Measurements from ENCODE around the gene UFSP2.

DNA sequence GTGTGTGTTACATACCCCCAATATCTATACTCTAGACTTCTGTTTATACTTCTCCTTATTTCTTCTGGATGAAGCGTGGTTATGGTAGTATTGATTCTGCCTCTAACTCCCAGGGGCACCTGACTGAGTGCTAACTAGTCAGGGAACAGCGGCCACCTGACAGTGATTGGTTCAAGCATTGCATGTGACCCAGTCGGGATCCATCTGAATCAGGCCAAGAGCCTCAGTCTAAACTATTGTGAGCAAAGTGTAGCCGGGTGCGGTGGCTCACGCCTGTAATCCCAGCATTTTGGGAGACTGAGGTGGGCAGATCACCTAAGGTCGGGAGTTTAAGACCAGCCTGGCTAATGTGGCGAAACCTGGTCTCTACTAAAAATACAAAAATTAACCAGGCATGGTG is 35.8 kb upstream of the UFSP2 start:
- TF ChIP-seq, protein P1, sequence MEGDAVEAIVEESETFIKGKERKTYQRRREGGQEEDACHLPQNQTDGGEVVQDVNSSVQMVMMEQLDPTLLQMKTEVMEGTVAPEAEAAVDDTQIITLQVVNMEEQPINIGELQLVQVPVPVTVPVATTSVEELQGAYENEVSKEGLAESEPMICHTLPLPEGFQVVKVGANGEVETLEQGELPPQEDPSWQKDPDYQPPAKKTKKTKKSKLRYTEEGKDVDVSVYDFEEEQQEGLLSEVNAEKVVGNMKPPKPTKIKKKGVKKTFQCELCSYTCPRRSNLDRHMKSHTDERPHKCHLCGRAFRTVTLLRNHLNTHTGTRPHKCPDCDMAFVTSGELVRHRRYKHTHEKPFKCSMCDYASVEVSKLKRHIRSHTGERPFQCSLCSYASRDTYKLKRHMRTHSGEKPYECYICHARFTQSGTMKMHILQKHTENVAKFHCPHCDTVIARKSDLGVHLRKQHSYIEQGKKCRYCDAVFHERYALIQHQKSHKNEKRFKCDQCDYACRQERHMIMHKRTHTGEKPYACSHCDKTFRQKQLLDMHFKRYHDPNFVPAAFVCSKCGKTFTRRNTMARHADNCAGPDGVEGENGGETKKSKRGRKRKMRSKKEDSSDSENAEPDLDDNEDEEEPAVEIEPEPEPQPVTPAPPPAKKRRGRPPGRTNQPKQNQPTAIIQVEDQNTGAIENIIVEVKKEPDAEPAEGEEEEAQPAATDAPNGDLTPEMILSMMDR (conservative IDR thresholded peaks at IDR 0.05; ENCODE audit: low read depth, low read length): no peak
- TF ChIP-seq, protein P2, sequence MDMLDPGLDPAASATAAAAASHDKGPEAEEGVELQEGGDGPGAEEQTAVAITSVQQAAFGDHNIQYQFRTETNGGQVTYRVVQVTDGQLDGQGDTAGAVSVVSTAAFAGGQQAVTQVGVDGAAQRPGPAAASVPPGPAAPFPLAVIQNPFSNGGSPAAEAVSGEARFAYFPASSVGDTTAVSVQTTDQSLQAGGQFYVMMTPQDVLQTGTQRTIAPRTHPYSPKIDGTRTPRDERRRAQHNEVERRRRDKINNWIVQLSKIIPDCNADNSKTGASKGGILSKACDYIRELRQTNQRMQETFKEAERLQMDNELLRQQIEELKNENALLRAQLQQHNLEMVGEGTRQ (IDR thresholded peaks at IDR 0.05; ENCODE audit: low read depth, low read length): no peak

Measured in IMR-90 (cell line).